A549 (cell line): ENCODE measurements around the gene SLCO1C1.

Experiments used
- CHD2 ChIP-seq: fragments of 150-350 bp; IDR thresholded peaks from 2 replicates; pipeline ENCODE4 v1.6.1; 2014; ENCODE audit warnings: low read length; ENCODE audit not compliant: partially characterized antibody
- CHD4 ChIP-seq: fragments of 200-600 bp; sonication (generic); IDR thresholded peaks from 2 replicates; pipeline ENCODE4 v1.6.1; 2016; ENCODE audit warnings: antibody characterized with exemption, mild to moderate bottlenecking, borderline replicate concordance
- JUNB ChIP-seq: fragments of >200 bp; sonication (Bioruptor Twin); formaldehyde crosslinking; IDR thresholded peaks from 2 replicates; pipeline ENCODE4 v1.6.1; 2016
- MAX ChIP-seq: IDR thresholded peaks from 2 replicates; pipeline ENCODE4 v1.6.1; 2012
- MYC ChIP-seq: IDR thresholded peaks from 2 replicates; pipeline ENCODE4 v1.6.1; 2012; ENCODE audit warnings: mild to moderate bottlenecking, inconsistent platforms, low read length, improper control_type of control experiment, borderline replicate concordance
- NR3C1 ChIP-seq: fragments of >200 bp; sonication (Bioruptor Twin); formaldehyde crosslinking; IDR thresholded peaks from 3 replicates; pipeline ENCODE4 v1.6.1; 2017
- POLR2A ChIP-seq: IDR thresholded peaks from 2 replicates; pipeline ENCODE4 v1.6.1; 2012; ENCODE audit warnings: mild to moderate bottlenecking, low read length
- POLR2AphosphoS2 ChIP-seq: conservative IDR thresholded peaks from 2 replicates; pipeline ENCODE4 v1.6.1; 2012; ENCODE audit warnings: low read length, improper control_type of control experiment, inconsistent platforms
- RAD21 ChIP-seq, 2 experiments: fragments of >200 bp in 1 of 2; sonication (Bioruptor Twin) in 1 of 2; formaldehyde crosslinking in 1 of 2; IDR thresholded peaks in 1 of 2; conservative IDR thresholded peaks in 1 of 2; 2 replicates in 1 of 2; 3 replicates in 1 of 2; pipeline ENCODE4 v1.6.1; 2012 to 2018; ENCODE audit warnings: inconsistent platforms in 1 of 2
- RFX5 ChIP-seq: fragments of 450-650 bp; IDR thresholded peaks from 2 replicates; pipeline ENCODE4 v1.7.1; 2014; ENCODE audit warnings: antibody characterized with exemption, mild to moderate bottlenecking, moderate library complexity
- USF2 ChIP-seq: fragments of 450-650 bp; IDR thresholded peaks from 2 replicates; pipeline ENCODE4 v1.6.1; 2014; ENCODE audit warnings: antibody characterized with exemption
- TF ChIP-seq, protein P1 (sequence below): fragments of 200-600 bp; sonication (generic); IDR thresholded peaks from 2 replicates; pipeline ENCODE4 v1.6.1; 2016; ENCODE audit warnings: antibody characterized with exemption, mild to moderate bottlenecking, moderate library complexity
- TF ChIP-seq, protein P2 (sequence below): fragments of >200 bp; sonication (Bioruptor Twin); formaldehyde crosslinking; IDR thresholded peaks from 3 replicates; pipeline ENCODE4 v1.5.1; 2016

DNA sequence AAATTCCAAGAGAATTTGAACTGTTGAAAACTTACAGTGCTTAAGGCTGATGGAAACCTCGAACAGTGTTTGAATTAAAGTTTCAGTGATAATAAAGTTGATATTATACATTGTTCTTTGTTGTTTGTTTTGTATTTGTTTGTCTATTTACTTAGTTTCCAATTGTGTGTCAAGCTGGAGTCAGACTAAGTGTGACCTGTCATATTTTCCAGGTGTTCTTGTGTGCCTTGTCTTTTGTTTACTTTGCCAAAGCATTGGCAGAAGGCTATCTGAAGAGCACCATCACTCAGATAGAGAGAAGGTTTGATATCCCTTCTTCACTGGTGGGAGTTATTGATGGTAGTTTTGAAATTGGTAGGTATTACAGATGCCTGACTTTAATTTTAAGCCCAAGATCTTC is 6.0 kb downstream of the SLCO1C1 start:
- TF ChIP-seq POLR2AphosphoS2 (no peak), RFX5 (no peak), POLR2A (no peak), JUNB (no peak), CHD4 (no peak), CHD2 (no peak), MAX (no peak), USF2 (no peak), MYC (no peak), RAD21 (conservative IDR thresholded peaks at IDR 0.05 in 1 of 2, IDR thresholded peaks at IDR 0.05 in 1 of 2) (no peak), NR3C1 (no peak)
- TF ChIP-seq, protein P1, sequence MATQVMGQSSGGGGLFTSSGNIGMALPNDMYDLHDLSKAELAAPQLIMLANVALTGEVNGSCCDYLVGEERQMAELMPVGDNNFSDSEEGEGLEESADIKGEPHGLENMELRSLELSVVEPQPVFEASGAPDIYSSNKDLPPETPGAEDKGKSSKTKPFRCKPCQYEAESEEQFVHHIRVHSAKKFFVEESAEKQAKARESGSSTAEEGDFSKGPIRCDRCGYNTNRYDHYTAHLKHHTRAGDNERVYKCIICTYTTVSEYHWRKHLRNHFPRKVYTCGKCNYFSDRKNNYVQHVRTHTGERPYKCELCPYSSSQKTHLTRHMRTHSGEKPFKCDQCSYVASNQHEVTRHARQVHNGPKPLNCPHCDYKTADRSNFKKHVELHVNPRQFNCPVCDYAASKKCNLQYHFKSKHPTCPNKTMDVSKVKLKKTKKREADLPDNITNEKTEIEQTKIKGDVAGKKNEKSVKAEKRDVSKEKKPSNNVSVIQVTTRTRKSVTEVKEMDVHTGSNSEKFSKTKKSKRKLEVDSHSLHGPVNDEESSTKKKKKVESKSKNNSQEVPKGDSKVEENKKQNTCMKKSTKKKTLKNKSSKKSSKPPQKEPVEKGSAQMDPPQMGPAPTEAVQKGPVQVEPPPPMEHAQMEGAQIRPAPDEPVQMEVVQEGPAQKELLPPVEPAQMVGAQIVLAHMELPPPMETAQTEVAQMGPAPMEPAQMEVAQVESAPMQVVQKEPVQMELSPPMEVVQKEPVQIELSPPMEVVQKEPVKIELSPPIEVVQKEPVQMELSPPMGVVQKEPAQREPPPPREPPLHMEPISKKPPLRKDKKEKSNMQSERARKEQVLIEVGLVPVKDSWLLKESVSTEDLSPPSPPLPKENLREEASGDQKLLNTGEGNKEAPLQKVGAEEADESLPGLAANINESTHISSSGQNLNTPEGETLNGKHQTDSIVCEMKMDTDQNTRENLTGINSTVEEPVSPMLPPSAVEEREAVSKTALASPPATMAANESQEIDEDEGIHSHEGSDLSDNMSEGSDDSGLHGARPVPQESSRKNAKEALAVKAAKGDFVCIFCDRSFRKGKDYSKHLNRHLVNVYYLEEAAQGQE, result no peak
- TF ChIP-seq, protein P2, sequence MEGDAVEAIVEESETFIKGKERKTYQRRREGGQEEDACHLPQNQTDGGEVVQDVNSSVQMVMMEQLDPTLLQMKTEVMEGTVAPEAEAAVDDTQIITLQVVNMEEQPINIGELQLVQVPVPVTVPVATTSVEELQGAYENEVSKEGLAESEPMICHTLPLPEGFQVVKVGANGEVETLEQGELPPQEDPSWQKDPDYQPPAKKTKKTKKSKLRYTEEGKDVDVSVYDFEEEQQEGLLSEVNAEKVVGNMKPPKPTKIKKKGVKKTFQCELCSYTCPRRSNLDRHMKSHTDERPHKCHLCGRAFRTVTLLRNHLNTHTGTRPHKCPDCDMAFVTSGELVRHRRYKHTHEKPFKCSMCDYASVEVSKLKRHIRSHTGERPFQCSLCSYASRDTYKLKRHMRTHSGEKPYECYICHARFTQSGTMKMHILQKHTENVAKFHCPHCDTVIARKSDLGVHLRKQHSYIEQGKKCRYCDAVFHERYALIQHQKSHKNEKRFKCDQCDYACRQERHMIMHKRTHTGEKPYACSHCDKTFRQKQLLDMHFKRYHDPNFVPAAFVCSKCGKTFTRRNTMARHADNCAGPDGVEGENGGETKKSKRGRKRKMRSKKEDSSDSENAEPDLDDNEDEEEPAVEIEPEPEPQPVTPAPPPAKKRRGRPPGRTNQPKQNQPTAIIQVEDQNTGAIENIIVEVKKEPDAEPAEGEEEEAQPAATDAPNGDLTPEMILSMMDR, result no peak
